GM15510 (cell line): ENCODE data around the gene SCARF2.

ENCODE experiments used
- POLR2A ChIP-seq: IDR thresholded peaks from 3 replicates; pipeline ENCODE4 v1.6.1; 2011; ENCODE audit warnings: borderline replicate concordance; ENCODE audit not compliant: insufficient read length; ENCODE audit errors: extremely low read depth

The SCARF2 gene

GRCh38 chr22:20446383-20446970 lies 8.9 kb upstream of the SCARF2 start:
- TF ChIP-seq POLR2A: no peak

- no peak for TF ChIP-seq POLR2A
Measured at GRCh38 chr22:20444325-20444724, 6.7 kb upstream of the SCARF2 start.

- TF ChIP-seq POLR2A: no peak
Measured at GRCh38 chr22:20442485-20443284, 5.1 kb upstream of the SCARF2 start.

DNA sequence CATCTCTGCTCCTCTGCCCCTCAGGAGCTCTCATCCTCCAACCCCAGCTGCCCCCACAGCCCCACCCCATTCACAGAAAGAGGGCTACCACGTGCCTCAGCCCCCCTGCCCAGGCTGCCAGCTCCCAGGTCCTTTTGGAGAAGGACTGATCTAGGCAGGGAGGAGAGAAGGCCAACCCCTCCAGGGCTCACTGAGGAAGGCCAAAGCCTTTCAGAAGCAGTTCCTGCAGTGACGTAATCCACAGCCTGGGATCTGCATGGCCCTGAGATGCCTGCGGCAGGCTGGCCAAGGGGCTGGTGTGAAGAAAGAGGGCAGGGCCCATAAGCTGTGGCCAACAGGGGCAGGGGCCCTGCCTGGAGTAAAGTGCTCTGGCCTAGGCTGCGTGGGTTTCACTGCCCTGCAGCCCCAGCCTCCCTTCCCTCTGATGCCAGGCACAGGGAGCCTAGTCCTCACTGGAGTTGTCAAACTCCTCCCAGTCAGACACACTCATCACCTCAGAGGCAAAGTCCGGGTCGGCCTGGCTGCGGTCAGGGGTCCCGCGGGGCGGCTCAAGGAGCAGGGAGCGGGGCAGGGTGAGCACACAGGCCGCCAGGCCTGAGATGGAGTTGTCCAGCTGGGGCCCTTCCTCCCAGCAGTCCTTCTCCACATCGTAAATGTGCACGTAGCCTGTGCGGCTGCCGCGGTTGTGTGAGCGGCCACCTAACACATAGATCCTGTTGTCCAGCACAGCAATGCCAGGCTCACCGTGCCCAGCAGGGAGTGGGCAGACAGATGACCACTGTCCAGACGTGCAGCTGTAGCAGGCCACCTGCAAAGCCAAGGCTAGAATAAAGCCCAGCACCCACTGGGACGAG lies 4.2 kb upstream of the SCARF2 start:
- TF ChIP-seq POLR2A: no peak

DNA sequence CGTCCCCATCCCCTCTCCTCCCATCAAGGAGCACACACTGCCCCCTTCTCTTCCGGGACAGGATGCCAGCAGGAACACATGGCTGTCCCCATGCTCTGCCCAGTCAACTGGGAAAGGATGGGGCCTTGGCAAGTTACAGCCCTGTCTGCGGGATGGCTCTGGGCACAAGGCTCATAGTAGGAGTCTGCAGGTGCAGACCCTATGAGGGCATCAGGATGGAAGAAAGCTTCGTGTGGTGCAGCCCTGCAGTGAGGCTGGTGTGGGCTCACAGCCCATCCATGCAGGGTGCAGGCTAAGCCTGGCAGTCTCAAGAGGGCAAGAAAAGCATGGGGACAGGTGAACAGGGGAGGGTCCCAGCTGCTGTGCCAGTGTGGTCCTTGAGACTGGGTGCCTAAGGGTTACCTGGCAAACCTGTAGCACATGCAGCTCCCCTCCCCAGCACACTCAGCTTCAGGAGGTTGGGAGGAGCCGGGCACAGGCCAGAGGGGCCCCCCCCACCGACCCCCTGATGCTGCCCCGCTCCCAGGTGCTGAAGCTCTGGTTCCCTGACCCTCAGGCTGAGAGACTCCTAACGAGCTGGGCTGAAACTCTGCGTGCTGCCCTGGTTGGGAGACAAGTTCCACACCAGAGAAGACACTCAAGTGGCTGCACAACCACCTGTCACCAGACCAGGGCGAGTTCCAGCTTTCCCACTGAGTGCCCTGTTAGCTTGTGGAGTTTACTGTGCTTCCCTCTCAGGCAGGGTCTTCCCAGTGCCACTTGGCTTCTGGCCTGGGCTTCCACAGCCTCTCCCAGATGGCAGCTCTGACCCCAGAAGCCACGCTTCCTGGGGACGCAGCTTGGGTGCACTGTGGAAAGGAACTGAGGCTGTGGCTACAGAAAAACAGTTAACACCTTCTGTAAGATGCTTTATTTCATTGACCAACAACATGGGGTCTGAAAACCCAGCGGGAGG lies 3.3 kb upstream of the SCARF2 start:
- no peak for TF ChIP-seq POLR2A

DNA sequence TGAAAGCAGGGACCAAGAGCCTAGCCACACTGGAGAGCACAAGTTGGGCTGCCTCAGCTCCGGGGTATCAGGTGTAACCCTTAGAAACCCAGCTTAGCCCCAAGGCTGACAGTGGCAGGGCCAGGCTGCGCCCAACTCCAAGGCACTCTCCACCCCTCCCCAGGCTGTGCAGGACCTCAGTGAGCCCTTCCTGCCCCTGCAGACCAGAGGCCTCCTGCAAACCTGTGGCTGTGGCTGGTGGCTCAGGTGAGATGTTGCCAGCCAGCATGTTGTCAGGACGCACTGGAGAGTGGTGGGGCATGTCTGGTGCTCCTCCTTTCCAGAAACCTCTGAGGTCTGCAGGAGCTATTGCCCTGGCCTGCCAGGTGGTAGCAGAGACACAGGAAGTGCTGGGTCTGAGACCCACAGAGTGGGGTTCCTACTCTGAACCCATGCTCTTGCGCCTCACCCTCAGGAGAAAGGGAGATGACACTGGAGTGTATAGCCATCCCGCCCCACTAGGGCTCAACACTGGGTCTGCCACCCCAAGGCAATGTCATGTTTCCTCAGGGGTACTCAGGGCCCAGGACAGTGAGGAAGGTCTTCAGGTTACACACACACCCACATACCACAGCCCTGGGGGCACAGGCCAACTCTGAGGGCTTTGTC lies 2.4 kb upstream of the SCARF2 start:
- no peak for TF ChIP-seq POLR2A

- TF ChIP-seq POLR2A: no peak
Measured at GRCh38 chr22:20439556-20439927, 1.9 kb upstream of the SCARF2 start.

DNA sequence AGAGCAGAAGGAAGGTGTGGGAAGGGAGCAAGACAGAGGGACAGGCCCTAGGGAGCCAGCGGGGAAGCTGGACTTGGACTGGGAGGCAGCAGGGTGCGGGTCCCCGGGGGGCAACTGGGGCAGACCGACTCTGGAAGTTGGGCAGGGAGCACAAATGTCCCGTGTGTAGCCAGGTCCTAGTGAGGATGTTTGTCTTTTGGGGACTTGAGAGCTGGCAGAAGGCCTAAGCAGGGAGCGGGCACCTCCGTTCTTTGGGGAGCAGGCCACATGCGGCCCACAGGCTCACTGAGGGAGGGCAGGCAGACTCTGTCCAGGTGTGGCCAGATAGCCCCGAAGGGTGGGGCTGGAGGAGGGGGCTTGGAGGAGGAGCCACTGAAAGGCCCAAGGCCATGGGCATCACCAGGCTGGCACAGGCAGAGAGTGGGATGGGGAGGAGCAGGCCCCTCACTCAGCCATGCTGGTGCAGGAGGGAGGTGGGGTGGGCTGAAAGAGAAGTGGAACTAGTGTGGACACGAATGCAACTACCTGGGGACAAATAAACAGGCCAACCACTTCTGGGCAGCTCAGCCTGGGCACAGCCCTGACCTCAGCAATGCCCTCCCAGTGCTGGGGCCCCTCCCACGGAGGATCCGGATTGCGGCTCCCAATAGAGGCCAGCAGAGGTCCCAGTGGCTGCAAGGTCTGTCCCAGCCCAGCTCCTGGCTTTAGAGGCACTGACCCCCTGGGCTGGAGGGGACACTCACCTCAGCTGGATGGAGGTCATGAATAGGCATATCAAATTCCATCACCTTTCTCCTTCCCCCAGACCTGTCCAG lies 1.3 kb upstream of the SCARF2 start:
- no peak for TF ChIP-seq POLR2A

GRCh38 chr22:20438427-20438677 lies 727 bp upstream of the SCARF2 start:
- no peak for TF ChIP-seq POLR2A

GRCh38 chr22:20436768-20437612 lies 635 bp downstream of the SCARF2 start:
- no peak for TF ChIP-seq POLR2A

DNA sequence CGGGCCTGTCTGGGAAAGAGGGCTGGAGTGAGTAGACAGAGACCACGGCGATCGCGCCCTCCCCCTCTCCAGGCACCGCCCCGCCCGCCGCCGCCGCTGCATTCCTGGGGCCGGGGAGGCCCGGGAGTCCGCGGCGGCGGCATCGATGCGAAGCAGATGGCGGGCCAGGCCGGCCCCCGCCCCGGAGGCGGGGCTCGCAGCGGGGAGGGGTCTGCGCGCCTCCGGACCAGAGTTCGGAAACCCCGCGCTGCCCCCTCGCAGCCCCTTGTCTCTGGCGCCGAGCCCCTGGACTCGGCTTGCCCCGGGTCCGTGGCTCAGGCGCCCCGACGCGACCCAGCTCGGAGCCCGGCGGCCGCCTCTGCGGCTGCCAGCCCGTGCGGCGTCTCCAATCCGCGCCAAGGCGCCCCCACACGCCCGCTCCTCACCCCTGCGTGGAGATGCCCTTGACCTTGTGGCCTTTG lies 1.3 kb downstream of the SCARF2 start:
- TF ChIP-seq POLR2A: no peak

- TF ChIP-seq POLR2A: no peak
Measured at GRCh38 chr22:20435436-20436306, 2.0 kb downstream of the SCARF2 start.

GRCh38 chr22:20434773-20435172 lies 2.9 kb downstream of the SCARF2 start:
- TF ChIP-seq POLR2A: no peak
